GM19193 (cell line): ENCODE data around the gene CLASP1.

Experiments
- POLR2A ChIP-seq: IDR thresholded peaks from 4 replicates; pipeline ENCODE4 v1.6.1; 2011; ENCODE audit not compliant: insufficient read depth, insufficient read length; ENCODE audit errors: extremely low read depth

CLASP1 gene

GRCh38 chr2:121333834-121334558 is 315.3 kb downstream of the CLASP1 start:
- no peak for TF ChIP-seq POLR2A

GRCh38 chr2:121333231-121333630 is 316.0 kb downstream of the CLASP1 start:
- no peak for TF ChIP-seq POLR2A

GRCh38 chr2:121330921-121331320 is 318.3 kb downstream of the CLASP1 start:
- TF ChIP-seq POLR2A, result no peak

GRCh38 chr2:121329786-121330185 is 319.5 kb downstream of the CLASP1 start:
- TF ChIP-seq POLR2A, result no peak

GRCh38 chr2:121326628-121327027 is 322.6 kb downstream of the CLASP1 start:
- no peak for TF ChIP-seq POLR2A

GRCh38 chr2:121324601-121325000 is 324.7 kb downstream of the CLASP1 start:
- no peak for TF ChIP-seq POLR2A

GRCh38 chr2:121321476-121321875 is 327.8 kb downstream of the CLASP1 start:
- no peak for TF ChIP-seq POLR2A

- TF ChIP-seq POLR2A, result no peak
Observed at GRCh38 chr2:121319941-121320340, 329.3 kb downstream of the CLASP1 start.

- no peak for TF ChIP-seq POLR2A
Observed at GRCh38 chr2:121316986-121317385, 332.3 kb downstream of the CLASP1 start.

GRCh38 chr2:121309801-121310200 is 339.5 kb downstream of the CLASP1 start:
- TF ChIP-seq POLR2A, result no peak

- TF ChIP-seq POLR2A, result no peak
Observed at GRCh38 chr2:121309323-121309722, 339.9 kb downstream of the CLASP1 start.

- no peak for TF ChIP-seq POLR2A
Observed at GRCh38 chr2:121307048-121307447, 342.2 kb downstream of the CLASP1 start.

GRCh38 chr2:121304941-121305340 is 344.3 kb downstream of the CLASP1 start:
- no peak for TF ChIP-seq POLR2A

GRCh38 chr2:121303531-121304263 is 345.6 kb downstream of the CLASP1 start:
- no peak for TF ChIP-seq POLR2A

- no peak for TF ChIP-seq POLR2A
Observed at GRCh38 chr2:121298476-121298875, 350.8 kb downstream of the CLASP1 start.

GRCh38 chr2:121297217-121297830 is 351.9 kb downstream of the CLASP1 start:
- TF ChIP-seq POLR2A, result no peak

- TF ChIP-seq POLR2A, result no peak
Observed at GRCh38 chr2:121295911-121296650, 353.2 kb downstream of the CLASP1 start.
